GM12878 (cell line): ENCODE results near the gene MLLT3. TPM values are rescaled to one million over a fixed set of nuclear protein-coding genes. Genes with fewer than 3 reads are reported as not detected.

Experiments
- ATAC-seq: fragments of 200-7000 bp; cut with Tn5 transposase; 3 replicates; pipeline ENCODE4 v1.9.1; 2020; ENCODE audit warnings: mild to moderate bottlenecking, moderate library complexity
- BruUV-seq: library from RNA; stranded (reverse); fragments of 400-500 nt; replicated peaks from 2 replicates; lab custom pipeline; 2021; lab: Mats Ljungman, UMichigan
- CTCF ChIA-PET: fragments of 300-600 bp; sonication (Branson Sonifier 250); formaldehyde crosslinking; extraction: SDS; loops from one replicate; lab custom pipeline; 2021; ENCODE audit warnings: inconsistent platforms; lab: Yijun Ruan, JAX
- POLR2A ChIA-PET: fragments of 350-600 bp; formaldehyde crosslinking; extraction: SDS; loops from one replicate; lab custom pipeline; 2021; ENCODE audit warnings: inconsistent platforms; lab: Charles Lee
- RAD21 ChIA-PET: fragments of 300-600 bp; sonication (Branson Sonifier 250); formaldehyde crosslinking; loops from one replicate; lab custom pipeline; 2023; ENCODE audit warnings: antibody characterized with exemption; ENCODE audit not compliant: unreplicated experiment; lab: Charles Lee
- SMC1A ChIA-PET: fragments of 300-600 bp; sonication (Branson Sonifier 250); formaldehyde crosslinking; loops from one replicate; lab custom pipeline; 2023; ENCODE audit not compliant: unreplicated experiment, uncharacterized antibody; lab: Charles Lee
- DNase-seq: peaks from one replicate; pipeline ENCODE4 v3.0.0-alpha.2; 2011; ENCODE audit warnings: low read depth, low spot score
- FAIRE-seq: peaks from 3 replicates; lab custom pipeline; 2011; peaks lifted over from hg19 to GRCh38; lab: Jason Lieb, UNC
- H2AFZ ChIP-seq: 2 replicates; pipeline ENCODE4 v1.6.0; 2011; ENCODE audit warnings: low read depth, low read length, control low read depth; ENCODE audit not compliant: control insufficient read depth
- H3K27ac ChIP-seq: 2 replicates; pipeline ENCODE4 v1.5.1; 2011; ENCODE audit warnings: control low read depth; ENCODE audit not compliant: control insufficient read depth, insufficient read depth
- H3K27me3 ChIP-seq, 2 experiments: replicated peaks in 1 of 2; 2 replicates each; pipeline versions ENCODE4 v1.6.0 to v1.6.1; 2011; ENCODE audit warnings: low read length in 1 of 2; ENCODE audit not compliant: control insufficient read depth in 2 of 2, insufficient read depth in 2 of 2
- H3K36me3 ChIP-seq, 2 experiments: 2 replicates each; pipeline ENCODE4 v1.5.1; 2011; ENCODE audit warnings: low read length in 1 of 2; ENCODE audit not compliant: control insufficient read depth in 2 of 2, insufficient read depth in 2 of 2
- H3K4me1 ChIP-seq: 2 replicates; pipeline ENCODE4 v1.6.1; 2011; ENCODE audit warnings: mild to moderate bottlenecking, low read length, moderate library complexity, mixed read lengths; ENCODE audit not compliant: control insufficient read depth, insufficient read depth
- H3K4me2 ChIP-seq: 2 replicates; pipeline ENCODE4 v1.6.0; 2011; ENCODE audit warnings: control low read depth; ENCODE audit not compliant: control insufficient read depth, insufficient read depth
- H3K4me3 ChIP-seq: fragments of 200-600 bp; sonication (generic); 2 replicates; pipeline ENCODE4 v1.5.1; 2016
- H3K79me2 ChIP-seq: 2 replicates; pipeline ENCODE4 v1.6.0; 2011; ENCODE audit warnings: low read length; ENCODE audit not compliant: control insufficient read depth, insufficient read depth
- H3K9ac ChIP-seq: 2 replicates; pipeline ENCODE4 v1.8.0; 2011; ENCODE audit warnings: low read length, control low read depth, mixed read lengths; ENCODE audit not compliant: control insufficient read depth, insufficient read depth
- H3K9me3 ChIP-seq: replicated peaks from 3 replicates; pipeline ENCODE4 v1.5.1; 2011; ENCODE audit warnings: mild to moderate bottlenecking, low read length; ENCODE audit not compliant: control insufficient read depth, insufficient read depth
- H4K20me1 ChIP-seq: 2 replicates; pipeline ENCODE4 v1.6.0; 2011; ENCODE audit not compliant: control insufficient read depth, insufficient read depth
- BHLHE40 ChIP-seq, 2 experiments: fragments of 450-650 bp in 1 of 2; IDR thresholded peaks; 2 replicates each; pipeline ENCODE4 v1.6.1; 2011 to 2017; ENCODE audit warnings: low read depth in 2 of 2, borderline replicate concordance in 1 of 2, improper control_type of control experiment in 1 of 2, low read length in 1 of 2, mild to moderate bottlenecking in 1 of 2
- CEBPB ChIP-seq, 2 experiments: fragments of 150-350 bp in 1 of 2; IDR thresholded peaks; 2 replicates each; pipeline ENCODE4 v1.6.1; 2012 to 2014; ENCODE audit warnings: low read depth in 2 of 2, low read length in 2 of 2, borderline replicate concordance in 1 of 2, inconsistent platforms in 1 of 2
- FOXM1 ChIP-seq: IDR thresholded peaks from 2 replicates; pipeline ENCODE4 v1.6.1; 2012; ENCODE audit warnings: low read depth, mild to moderate bottlenecking, inconsistent platforms, low read length, moderate library complexity
- HDAC2 ChIP-seq: fragments of 200-600 bp; sonication (generic); IDR thresholded peaks from 2 replicates; pipeline ENCODE4 v1.6.1; 2017
- KAT2A ChIP-seq: conservative IDR thresholded peaks from 2 replicates; pipeline ENCODE4 v1.6.1; 2011; ENCODE audit warnings: low read depth, low read length; ENCODE audit not compliant: control insufficient read depth
- MEF2B ChIP-seq: fragments of 450-650 bp; IDR thresholded peaks from 2 replicates; pipeline ENCODE4 v1.6.1; 2018; ENCODE audit warnings: mild to moderate bottlenecking, moderate library complexity; ENCODE audit not compliant: partially characterized antibody, poor library complexity, severe bottlenecking
- SIX5 ChIP-seq: IDR thresholded peaks from 2 replicates; pipeline ENCODE4 v1.6.1; 2011; ENCODE audit warnings: mild to moderate bottlenecking, low read depth, low read length, moderate library complexity; ENCODE audit not compliant: severe bottlenecking
- YBX1 ChIP-seq: fragments of 450-650 bp; IDR thresholded peaks from 2 replicates; pipeline ENCODE4 v1.6.1; 2016; ENCODE audit warnings: antibody characterized with exemption
- ZNF207 ChIP-seq: fragments of 450-650 bp; IDR thresholded peaks from 2 replicates; pipeline ENCODE4 v1.6.1; 2014; ENCODE audit warnings: antibody characterized with exemption, mild to moderate bottlenecking, borderline replicate concordance
- in situ Hi-C: fragments of 300-500 bp; cut with MboI; formaldehyde crosslinking; loops from 9 replicates; pipeline ENCODE4 v1.14.3; 2018; ENCODE audit warnings: mixed read lengths
- intact Hi-C: fragments of 100-400 bp; cut with micrococcal nuclease; formaldehyde crosslinking; loops from one replicate; pipeline ENCODE4 v1.14.2; 2022; ENCODE audit not compliant: unreplicated experiment
- polyA plus RNA-seq, 11 experiments: library from polyadenylated mRNA; depleted of rRNA in 4 of 11; unstranded in 6 of 11; stranded (reverse) in 5 of 11; fragments of >200 nt; fragmentation: Nextera tagmentation in 4 of 11; fragmentation: Illumina TruSeq in 1 of 11; extraction: Ambion mirVana in 4 of 11; extraction: Trizol in 1 of 11; gene quantifications; 1 replicate in 1 of 11; 2 replicates in 10 of 11; pipeline versions ENCODE4 v1.2.1 to v1.2.3, GENCODE V29; 2011 to 2016; ENCODE audit warnings: inconsistent platforms in 2 of 11, missing spikeins in 2 of 11, low read depth in 1 of 11
- total RNA-seq, 4 experiments: library from RNA; depleted of rRNA in 3 of 4; stranded (reverse); fragments of >200 nt in 3 of 4; fragmentation: Illumina TruSeq in 1 of 4; extraction: Trizol in 1 of 4; gene quantifications; 2 replicates each; pipeline versions ENCODE4 v1.2.1 to v1.2.3, GENCODE V29; 2013 to 2021
- TF ChIP-seq, protein P1 (sequence below): fragments of 450-650 bp; IDR thresholded peaks from 2 replicates; pipeline ENCODE4 v1.6.1; 2017; ENCODE audit warnings: borderline replicate concordance
- TF ChIP-seq, protein P2 (sequence below): fragments of 450-650 bp; IDR thresholded peaks from 2 replicates; pipeline ENCODE4 v1.6.1; 2017; ENCODE audit warnings: mild to moderate bottlenecking, moderate library complexity

The MLLT3 gene
- total and polyA plus RNA-seq, 10 of the 15 experiments (the other 5 are each of a cell fraction or from before 2014, with no cell fraction given): 17.7 to 72.3 (median 35.6) TPM

- Histone ChIP-seq H2AFZ (no peak overlapping the region), H3K36me3 (no peaks in the 10 kb centered on the region), H3K9me3 (no peaks in the 10 kb centered on the region), H3K4me3 (no peak overlapping the region), H3K9ac (no peak overlapping the region), H3K27me3 (no peaks in the 10 kb centered on the region; a peak in 1 of 4 replicates), H3K79me2 (no peaks in the 10 kb centered on the region), H3K4me1 (peaks cover 5% of the 10 kb centered on the region; the same call in 1 of the 2 replicates), H4K20me1 (no peaks in the 10 kb centered on the region), H3K27ac (no peak overlapping the region), H3K4me2 (no peak overlapping the region)
- in situ Hi-C loops: no loop called here
- ChIA-PET POLR2A (no interaction called here), CTCF (no interaction called here), SMC1A (no interaction called here), RAD21 (no interaction called here)
- FAIRE-seq (no peak), ATAC-seq (no peak), DNase-seq (no peak)
- no TSS peak for BruUV-seq
- no peak for TF ChIP-seq MEF2B
- no peak for TF ChIP-seq KAT2A
- TF ChIP-seq, protein P1, sequence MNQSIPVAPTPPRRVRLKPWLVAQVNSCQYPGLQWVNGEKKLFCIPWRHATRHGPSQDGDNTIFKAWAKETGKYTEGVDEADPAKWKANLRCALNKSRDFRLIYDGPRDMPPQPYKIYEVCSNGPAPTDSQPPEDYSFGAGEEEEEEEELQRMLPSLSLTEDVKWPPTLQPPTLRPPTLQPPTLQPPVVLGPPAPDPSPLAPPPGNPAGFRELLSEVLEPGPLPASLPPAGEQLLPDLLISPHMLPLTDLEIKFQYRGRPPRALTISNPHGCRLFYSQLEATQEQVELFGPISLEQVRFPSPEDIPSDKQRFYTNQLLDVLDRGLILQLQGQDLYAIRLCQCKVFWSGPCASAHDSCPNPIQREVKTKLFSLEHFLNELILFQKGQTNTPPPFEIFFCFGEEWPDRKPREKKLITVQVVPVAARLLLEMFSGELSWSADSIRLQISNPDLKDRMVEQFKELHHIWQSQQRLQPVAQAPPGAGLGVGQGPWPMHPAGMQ: no peak
- no peak for TF ChIP-seq FOXM1
- TF ChIP-seq, protein P2, sequence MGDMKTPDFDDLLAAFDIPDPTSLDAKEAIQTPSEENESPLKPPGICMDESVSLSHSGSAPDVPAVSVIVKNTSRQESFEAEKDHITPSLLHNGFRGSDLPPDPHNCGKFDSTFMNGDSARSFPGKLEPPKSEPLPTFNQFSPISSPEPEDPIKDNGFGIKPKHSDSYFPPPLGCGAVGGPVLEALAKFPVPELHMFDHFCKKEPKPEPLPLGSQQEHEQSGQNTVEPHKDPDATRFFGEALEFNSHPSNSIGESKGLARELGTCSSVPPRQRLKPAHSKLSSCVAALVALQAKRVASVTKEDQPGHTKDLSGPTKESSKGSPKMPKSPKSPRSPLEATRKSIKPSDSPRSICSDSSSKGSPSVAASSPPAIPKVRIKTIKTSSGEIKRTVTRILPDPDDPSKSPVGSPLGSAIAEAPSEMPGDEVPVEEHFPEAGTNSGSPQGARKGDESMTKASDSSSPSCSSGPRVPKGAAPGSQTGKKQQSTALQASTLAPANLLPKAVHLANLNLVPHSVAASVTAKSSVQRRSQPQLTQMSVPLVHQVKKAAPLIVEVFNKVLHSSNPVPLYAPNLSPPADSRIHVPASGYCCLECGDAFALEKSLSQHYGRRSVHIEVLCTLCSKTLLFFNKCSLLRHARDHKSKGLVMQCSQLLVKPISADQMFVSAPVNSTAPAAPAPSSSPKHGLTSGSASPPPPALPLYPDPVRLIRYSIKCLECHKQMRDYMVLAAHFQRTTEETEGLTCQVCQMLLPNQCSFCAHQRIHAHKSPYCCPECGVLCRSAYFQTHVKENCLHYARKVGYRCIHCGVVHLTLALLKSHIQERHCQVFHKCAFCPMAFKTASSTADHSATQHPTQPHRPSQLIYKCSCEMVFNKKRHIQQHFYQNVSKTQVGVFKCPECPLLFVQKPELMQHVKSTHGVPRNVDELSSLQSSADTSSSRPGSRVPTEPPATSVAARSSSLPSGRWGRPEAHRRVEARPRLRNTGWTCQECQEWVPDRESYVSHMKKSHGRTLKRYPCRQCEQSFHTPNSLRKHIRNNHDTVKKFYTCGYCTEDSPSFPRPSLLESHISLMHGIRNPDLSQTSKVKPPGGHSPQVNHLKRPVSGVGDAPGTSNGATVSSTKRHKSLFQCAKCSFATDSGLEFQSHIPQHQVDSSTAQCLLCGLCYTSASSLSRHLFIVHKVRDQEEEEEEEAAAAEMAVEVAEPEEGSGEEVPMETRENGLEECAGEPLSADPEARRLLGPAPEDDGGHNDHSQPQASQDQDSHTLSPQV: no peak
- TF ChIP-seq BHLHE40 (IDR thresholded peaks at IDR 0.05; ENCODE audit: borderline replicate concordance in 1 of 2, low read depth in 2 of 2, low read length in 1 of 2): no peak
- TF ChIP-seq SIX5: no peak
- TF ChIP-seq ZNF207: no peak
- TF ChIP-seq HDAC2: no peak
- no peak for TF ChIP-seq CEBPB (IDR thresholded peaks at IDR 0.05; ENCODE audit: borderline replicate concordance in 1 of 2, low read depth in 2 of 2, low read length in 2 of 2)
- TF ChIP-seq YBX1: no peak
- intact Hi-C loops: no loop called here
These were observed 291.6 kb downstream of the MLLT3 start for GRCh38 chr9:20330688-20331087.
